GM12891 (cell line): Measurements from ENCODE around the gene NBL1.

Source experiments
- DNase-seq: peaks from one replicate; pipeline ENCODE4 v3.0.0; 2011; ENCODE audit warnings: low spot score; ENCODE audit not compliant: insufficient read length
- FAIRE-seq: peaks from 2 replicates; lab custom pipeline; 2011; peaks lifted over from hg19 to GRCh38; lab: Jason Lieb, UNC
- PAX5 ChIP-seq: IDR thresholded peaks from 2 replicates; pipeline ENCODE4 v1.6.1; 2011; ENCODE audit warnings: low read length, moderate library complexity, mild to moderate bottlenecking; ENCODE audit not compliant: insufficient read depth, severe bottlenecking
- POLR2A ChIP-seq: IDR thresholded peaks from 2 replicates; pipeline ENCODE4 v1.6.1; 2011; ENCODE audit warnings: low read depth, low read length, control low read depth
- POLR2AphosphoS5 ChIP-seq: IDR thresholded peaks from 2 replicates; pipeline ENCODE4 v1.6.1; 2011; ENCODE audit warnings: low read depth, low read length, control low read depth
- POU2F2 ChIP-seq: IDR thresholded peaks from 2 replicates; pipeline ENCODE4 v1.6.1; 2011; ENCODE audit warnings: low read depth, mild to moderate bottlenecking, control low read depth, low read length, moderate library complexity
- SPI1 ChIP-seq: IDR thresholded peaks from 2 replicates; pipeline ENCODE4 v1.6.1; 2011; ENCODE audit warnings: low read depth, low read length, control low read depth
- TAF1 ChIP-seq: IDR thresholded peaks from 2 replicates; pipeline ENCODE4 v1.6.1; 2011; ENCODE audit warnings: low read depth, low read length, control low read depth

The NBL1 gene

DNA sequence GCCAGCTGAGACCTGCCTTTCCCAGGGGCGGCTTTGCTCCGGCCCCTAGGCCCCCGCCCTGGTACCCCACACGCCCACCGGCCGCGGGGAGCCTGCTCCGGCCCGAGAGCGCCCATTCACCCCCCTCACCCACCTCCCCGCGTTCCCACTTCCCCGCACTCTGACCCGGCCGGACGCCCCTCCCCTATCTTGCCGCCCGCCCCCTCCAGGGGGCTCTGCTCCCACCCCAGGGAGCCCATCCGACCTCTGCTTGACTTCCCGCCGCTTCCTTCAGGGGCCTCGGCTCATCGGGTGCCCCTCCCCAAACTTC is 21.0 kb downstream of the NBL1 start:
- TF ChIP-seq POU2F2 (no peak), TAF1 (no peak), SPI1 (no peak), PAX5 (no peak), POLR2AphosphoS5 (no peak), POLR2A (no peak)
- FAIRE-seq = no peak
- no peak for DNase-seq

DNA sequence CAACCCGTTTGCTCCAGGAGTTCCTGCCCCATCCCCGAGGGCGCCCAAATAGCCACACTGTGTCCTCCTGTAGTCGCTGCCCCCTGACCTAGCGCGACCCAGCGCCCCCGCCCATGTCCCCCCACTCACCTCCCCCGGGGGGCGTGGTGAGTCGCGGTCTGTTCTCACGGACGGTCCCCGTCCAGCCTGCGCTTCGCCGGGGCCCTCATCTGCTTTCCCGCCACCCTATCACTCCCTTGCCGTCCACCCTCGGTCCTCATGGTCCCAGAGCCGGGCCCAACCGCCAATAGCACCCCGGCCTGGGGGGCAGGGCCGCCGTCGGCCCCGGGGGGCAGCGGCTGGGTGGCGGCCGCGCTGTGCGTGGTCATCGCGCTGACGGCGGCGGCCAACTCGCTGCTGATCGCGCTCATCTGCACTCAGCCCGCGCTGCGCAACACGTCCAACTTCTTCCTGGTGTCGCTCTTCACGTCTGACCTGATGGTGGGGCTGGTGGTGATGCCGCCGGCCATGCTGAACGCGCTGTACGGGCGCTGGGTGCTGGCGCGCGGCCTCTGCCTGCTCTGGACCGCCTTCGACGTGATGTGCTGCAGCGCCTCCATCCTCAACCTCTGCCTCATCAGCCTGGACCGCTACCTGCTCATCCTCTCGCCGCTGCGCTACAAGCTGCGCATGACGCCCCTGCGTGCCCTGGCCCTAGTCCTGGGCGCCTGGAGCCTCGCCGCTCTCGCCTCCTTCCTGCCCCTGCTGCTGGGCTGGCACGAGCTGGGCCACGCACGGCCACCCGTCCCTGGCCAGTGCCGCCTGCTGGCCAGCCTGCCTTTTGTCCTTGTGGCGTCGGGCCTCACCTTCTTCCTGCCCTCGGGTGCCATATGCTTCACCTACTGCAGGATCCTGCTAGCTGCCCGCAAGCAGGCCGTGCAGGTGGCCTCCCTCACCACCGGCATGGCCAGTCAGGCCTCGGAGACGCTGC is 21.7 kb downstream of the NBL1 start:
- TF ChIP-seq SPI1 (no peak), PAX5 (no peak), POU2F2 (no peak), POLR2A (no peak), TAF1 (no peak)
- peak; percentile 5 for FAIRE-seq
- no peak for DNase-seq

GRCh38 chr1:19668888-19669287 is 24.8 kb downstream of the NBL1 start:
- no peak for FAIRE-seq
- no peak for DNase-seq
- TF ChIP-seq TAF1 (no peak), PAX5 (no peak), SPI1 (no peak), POU2F2 (no peak), POLR2AphosphoS5 (no peak), POLR2A (no peak)

DNA sequence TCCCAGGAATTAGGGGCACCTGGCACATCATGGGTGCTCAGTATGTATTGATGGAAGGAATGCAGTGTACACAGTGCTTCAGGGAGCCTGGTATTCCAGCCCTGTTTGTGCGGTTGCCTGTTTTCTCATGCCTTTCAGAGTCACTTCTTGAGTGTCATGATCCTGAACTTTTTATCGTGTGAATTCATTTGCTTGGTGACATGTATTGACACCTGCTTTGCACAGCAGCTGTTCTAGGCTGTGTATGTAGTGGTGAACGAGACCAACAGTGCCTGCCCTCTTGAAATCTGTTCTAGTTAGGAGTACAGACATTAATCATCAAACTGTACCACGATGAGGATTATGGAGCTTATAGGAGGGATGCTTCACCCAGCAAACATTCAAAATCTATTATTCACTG is 26.7 kb downstream of the NBL1 start:
- TF ChIP-seq PAX5 (no peak), TAF1 (no peak), POLR2A (no peak), POLR2AphosphoS5 (no peak), SPI1 (no peak), POU2F2 (no peak)
- FAIRE-seq (no peak), DNase-seq (no peak)

DNA sequence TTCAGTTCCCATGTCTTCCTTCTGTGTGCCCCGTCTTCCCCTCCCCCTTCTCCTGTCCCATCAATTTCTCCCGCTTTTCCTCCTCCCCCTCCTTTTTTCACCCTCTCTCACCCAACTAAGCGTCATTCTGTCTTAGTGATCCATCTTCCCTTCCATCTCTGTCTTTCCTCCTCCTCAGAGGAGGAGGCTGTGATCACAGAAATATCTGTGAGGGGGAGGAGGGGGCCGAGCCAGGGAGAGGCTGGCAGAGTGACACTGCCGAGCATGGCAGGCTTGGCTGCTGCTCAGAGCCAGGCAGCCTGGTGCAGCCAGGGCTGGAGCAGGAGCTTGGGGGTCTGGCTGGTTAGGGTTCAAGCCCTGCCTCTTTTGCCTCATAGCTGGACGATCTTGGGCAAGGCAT is 28.1 kb downstream of the NBL1 start:
- DNase-seq (no peak), FAIRE-seq (no peak)
- TF ChIP-seq POLR2AphosphoS5 (no peak), SPI1 (no peak), PAX5 (no peak), POLR2A (no peak), TAF1 (no peak), POU2F2 (no peak)

DNA sequence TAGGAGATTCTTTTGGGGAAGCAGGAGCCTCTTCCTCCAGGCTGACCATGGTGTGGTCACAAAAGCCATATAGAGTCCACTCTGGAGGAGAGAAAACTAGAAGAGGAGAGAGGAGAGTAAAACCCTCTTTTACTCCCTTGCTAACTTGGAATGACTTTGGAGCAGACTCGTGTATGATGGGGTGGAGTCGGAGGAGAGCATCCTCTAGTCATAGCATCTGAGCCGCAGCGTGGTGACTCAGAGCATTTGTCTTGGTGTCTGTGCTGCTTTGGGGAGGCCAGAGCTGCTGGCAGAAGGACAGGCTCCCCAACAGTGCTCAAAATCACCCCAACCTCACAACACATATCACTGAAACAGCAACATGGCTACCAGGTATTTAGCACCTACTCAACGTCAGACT is 31.7 kb downstream of the NBL1 start:
- TF ChIP-seq TAF1 = no peak
- no peak for TF ChIP-seq POU2F2
- no peak for TF ChIP-seq POLR2A
- TF ChIP-seq POLR2AphosphoS5 = no peak
- TF ChIP-seq SPI1 = no peak
- TF ChIP-seq PAX5 = no peak
- DNase-seq (no peak), FAIRE-seq (no peak)

GRCh38 chr1:19676438-19676922 is 32.4 kb downstream of the NBL1 start:
- TF ChIP-seq PAX5 = no peak
- no peak for TF ChIP-seq SPI1
- TF ChIP-seq POLR2AphosphoS5 = no peak
- no peak for TF ChIP-seq POLR2A
- no peak for TF ChIP-seq POU2F2
- TF ChIP-seq TAF1 = no peak
- DNase-seq (peak; percentile 53), FAIRE-seq (peak; percentile 31)

DNA sequence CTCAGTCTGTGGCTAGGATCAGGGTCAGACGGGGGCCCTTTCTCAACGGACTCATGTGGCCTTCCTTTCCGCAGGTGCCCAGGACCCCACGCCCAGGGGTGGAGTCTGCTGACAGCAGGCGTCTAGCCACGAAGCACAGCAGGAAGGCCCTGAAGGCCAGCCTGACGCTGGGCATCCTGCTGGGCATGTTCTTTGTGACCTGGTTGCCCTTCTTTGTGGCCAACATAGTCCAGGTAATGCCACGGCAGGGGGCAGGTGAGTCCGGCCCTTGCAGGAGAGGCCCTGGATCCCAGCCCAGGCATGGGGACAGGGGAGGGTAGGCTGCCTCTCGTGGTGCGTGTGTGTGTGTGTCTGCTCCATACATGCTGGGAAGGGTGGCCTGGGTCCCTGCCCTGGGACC is 34.4 kb downstream of the NBL1 start:
- TF ChIP-seq POLR2A = no peak
- TF ChIP-seq POLR2AphosphoS5 = no peak
- TF ChIP-seq POU2F2 = no peak
- FAIRE-seq (no peak), DNase-seq (no peak)

DNA sequence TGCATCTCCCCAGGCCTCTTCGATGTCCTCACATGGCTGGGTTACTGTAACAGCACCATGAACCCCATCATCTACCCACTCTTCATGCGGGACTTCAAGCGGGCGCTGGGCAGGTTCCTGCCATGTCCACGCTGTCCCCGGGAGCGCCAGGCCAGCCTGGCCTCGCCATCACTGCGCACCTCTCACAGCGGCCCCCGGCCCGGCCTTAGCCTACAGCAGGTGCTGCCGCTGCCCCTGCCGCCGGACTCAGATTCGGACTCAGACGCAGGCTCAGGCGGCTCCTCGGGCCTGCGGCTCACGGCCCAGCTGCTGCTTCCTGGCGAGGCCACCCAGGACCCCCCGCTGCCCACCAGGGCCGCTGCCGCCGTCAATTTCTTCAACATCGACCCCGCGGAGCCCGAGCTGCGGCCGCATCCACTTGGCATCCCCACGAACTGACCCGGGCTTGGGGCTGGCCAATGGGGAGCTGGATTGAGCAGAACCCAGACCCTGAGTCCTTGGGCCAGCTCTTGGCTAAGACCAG is 34.9 kb downstream of the NBL1 start:
- TF ChIP-seq SPI1 (no peak), PAX5 (no peak), POU2F2 (no peak), POLR2AphosphoS5 (no peak), POLR2A (no peak), TAF1 (no peak)
- FAIRE-seq (no peak), DNase-seq (no peak)

GRCh38 chr1:19679691-19680090 is 35.6 kb downstream of the NBL1 start:
- TF ChIP-seq POU2F2 (no peak), PAX5 (no peak), SPI1 (no peak), TAF1 (no peak), POLR2AphosphoS5 (no peak), POLR2A (no peak)
- FAIRE-seq = no peak
- DNase-seq = no peak
